Measurements from ENCODE around the gene ENO2.

GRCh38 chr12:6950811-6951540 is 36.6 kb downstream of the ENO2 start, which contains the start of gene PTPN6:
- TF ChIP-seq CTCF (IDR thresholded peaks at IDR 0.05) (no peak), MAX (IDR thresholded peaks at IDR 0.05; ENCODE audit: low read depth) (no peak), ELF1 (IDR thresholded peaks at IDR 0.05) (no peak), TEAD4 (IDR thresholded peaks at IDR 0.05; ENCODE audit: borderline replicate concordance, insufficient read depth) (no peak), RXRA (IDR thresholded peaks at IDR 0.05; ENCODE audit: borderline replicate concordance, low read depth) (no peak), USF1 (IDR thresholded peaks at IDR 0.05; ENCODE audit: borderline replicate concordance, low read depth) (no peak), POLR2AphosphoS5 (IDR thresholded peaks at IDR 0.05; ENCODE audit: low read depth, low read length) (no peak)

All from SK-N-SH (cell line).